H1 (cell line): ENCODE results near the gene TTLL1. TPM values are rescaled to one million over a fixed set of nuclear protein-coding genes. Genes with fewer than 3 reads are reported as not detected.
A peak's percentile ranks its signal among the peaks of the same experiment; 100 is the strongest.

Experiments used
- ASH2L ChIP-seq: fragments of 200-600, 300-600 bp; sonication (generic); IDR thresholded peaks from one replicate; pipeline ENCODE4 v1.7.1; 2017; ENCODE audit warnings: low read length
- BCL11A ChIP-seq, 2 experiments: IDR thresholded peaks; one replicate each; pipeline ENCODE4 v1.6.1; 2011; ENCODE audit warnings: low read depth in 2 of 2, low read length in 2 of 2, mild to moderate bottlenecking in 2 of 2
- BRCA1 ChIP-seq: IDR thresholded peaks from 2 replicates; pipeline ENCODE4 v1.6.1; 2012; ENCODE audit warnings: low read depth, low read length, improper control_type of control experiment
- CBX5 ChIP-seq: fragments of 300-800, 300-1000 bp; sonication (generic); IDR thresholded peaks from 2 replicates; pipeline ENCODE4 v1.7.1; 2016; ENCODE audit warnings: antibody characterized with exemption, low read length, low read depth
- HDAC6 ChIP-seq: IDR thresholded peaks from one replicate; pipeline ENCODE4 v1.7.1; 2012; ENCODE audit warnings: low read depth, mild to moderate bottlenecking, inconsistent platforms, low read length, moderate library complexity
- RAD21 ChIP-seq, 2 experiments: IDR thresholded peaks in 1 of 2; conservative IDR thresholded peaks in 1 of 2; 2 replicates each; pipeline ENCODE4 v1.6.1; 2011; ENCODE audit warnings: low read depth in 2 of 2, low read length in 2 of 2, improper control_type of control experiment in 1 of 2, inconsistent platforms in 1 of 2, mild to moderate bottlenecking in 1 of 2, moderate library complexity in 1 of 2
- SAP30 ChIP-seq: fragments of 300-600 bp; sonication (generic); IDR thresholded peaks from 2 replicates; pipeline ENCODE4 v1.7.1; 2012; ENCODE audit warnings: low read length, moderate library complexity, mild to moderate bottlenecking, inconsistent platforms; ENCODE audit not compliant: insufficient read depth, insufficient replicate concordance
- polyA plus RNA-seq, 7 experiments: library from polyadenylated mRNA; depleted of rRNA in 3 of 7; stranded (reverse) in 5 of 7; unstranded in 2 of 7; fragments of >200 nt in 5 of 7; fragments of 200-250 nt in 2 of 7; gene quantifications; 1 replicate in 5 of 7; 2 replicates in 1 of 7; 4 replicates in 1 of 7; pipeline versions ENCODE4 v1.2.1 to v1.2.3, GENCODE V29; 2011 to 2013; ENCODE audit warnings: missing spikeins in 2 of 7, mixed read lengths in 2 of 7
- total RNA-seq: library from RNA; stranded (reverse); fragmentation: NEBNext Ultra II Directional; extraction: Animal tissue kit (Norgen Biotek cat#: 25700); gene quantifications from 2 replicates; pipeline ENCODE4 v1.2.1, GENCODE V29; 2021
- TF ChIP-seq, protein P1 (sequence below): IDR thresholded peaks from 2 replicates; pipeline ENCODE4 v1.6.1; 2012; ENCODE audit warnings: inconsistent platforms

Gene TTLL1
- total and polyA plus RNA-seq, 2 of the 8 experiments (the other 6 are each of a cell fraction or from before 2014, with no cell fraction given): 5.0 to 13.8 TPM

DNA sequence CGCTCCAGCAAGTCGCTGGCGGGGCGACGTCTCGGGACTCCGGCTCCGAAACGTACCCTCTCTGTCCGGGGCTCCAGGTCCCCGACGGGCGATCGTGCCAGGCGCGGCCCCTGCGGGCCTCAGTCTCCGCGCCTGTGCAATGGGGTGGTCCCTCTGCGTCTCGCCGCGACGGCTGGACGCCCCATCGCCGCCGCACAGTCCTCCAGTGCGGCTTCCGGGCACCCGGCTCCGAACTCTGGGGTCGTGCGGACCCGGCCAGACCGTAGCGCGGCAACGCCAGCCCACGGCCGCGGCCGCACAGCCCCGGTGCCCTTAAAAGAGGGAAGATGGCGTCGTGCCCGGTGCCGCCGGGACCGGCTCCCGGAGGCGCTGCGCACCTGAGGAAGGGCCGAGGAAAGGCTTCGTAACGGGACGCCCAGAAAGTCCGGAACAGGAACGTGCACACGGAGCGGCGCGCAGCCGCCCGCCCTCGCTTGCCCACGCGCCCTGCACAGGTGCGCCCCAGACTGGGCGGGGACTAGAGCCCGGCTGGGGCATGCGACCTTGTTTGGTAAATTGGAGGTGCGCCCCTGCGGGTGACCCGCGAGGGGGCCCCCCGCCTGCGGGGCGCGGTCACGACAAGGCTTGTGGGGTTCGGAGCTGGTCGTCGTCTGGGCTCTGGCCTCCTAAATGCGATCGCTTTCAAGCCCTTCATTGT, 21.9 kb upstream of the TTLL1 start (continued):
- TF ChIP-seq CBX5 (no peak), HDAC6 (no peak), ASH2L (peak; percentile 52), BRCA1 (no peak), SAP30 (no peak), RAD21 (IDR thresholded peaks at IDR 0.05 in 1 of 2, conservative IDR thresholded peaks at IDR 0.05 in 1 of 2; ENCODE audit: low read depth in 2 of 2, low read length in 2 of 2) (peak in 1 of 2 experiments; percentile 2; a peak in 1 of 4 replicates), BCL11A (IDR thresholded peaks at IDR 0.05; ENCODE audit: low read depth in 2 of 2, low read length in 2 of 2) (no peak)
- TF ChIP-seq, protein P1, sequence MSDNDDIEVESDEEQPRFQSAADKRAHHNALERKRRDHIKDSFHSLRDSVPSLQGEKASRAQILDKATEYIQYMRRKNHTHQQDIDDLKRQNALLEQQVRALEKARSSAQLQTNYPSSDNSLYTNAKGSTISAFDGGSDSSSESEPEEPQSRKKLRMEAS: peak; percentile 63
